GM20000 (cell line): Measurements from ENCODE around the gene HYI.

Experiments used
- DNase-seq: peaks from one replicate; pipeline ENCODE4 v3.0.0; 2012; ENCODE audit warnings: low spot score
- TF ChIP-seq, protein P1 (sequence below): IDR thresholded peaks from 2 replicates; pipeline ENCODE4 v1.5.1; 2012; ENCODE audit warnings: mild to moderate bottlenecking, control low read depth; ENCODE audit errors: extremely low read depth, missing control alignments

Gene HYI

GRCh38 chr1:43427941-43428340 is 25.8 kb downstream of the HYI start:
- no peak for DNase-seq
- TF ChIP-seq, protein P1, sequence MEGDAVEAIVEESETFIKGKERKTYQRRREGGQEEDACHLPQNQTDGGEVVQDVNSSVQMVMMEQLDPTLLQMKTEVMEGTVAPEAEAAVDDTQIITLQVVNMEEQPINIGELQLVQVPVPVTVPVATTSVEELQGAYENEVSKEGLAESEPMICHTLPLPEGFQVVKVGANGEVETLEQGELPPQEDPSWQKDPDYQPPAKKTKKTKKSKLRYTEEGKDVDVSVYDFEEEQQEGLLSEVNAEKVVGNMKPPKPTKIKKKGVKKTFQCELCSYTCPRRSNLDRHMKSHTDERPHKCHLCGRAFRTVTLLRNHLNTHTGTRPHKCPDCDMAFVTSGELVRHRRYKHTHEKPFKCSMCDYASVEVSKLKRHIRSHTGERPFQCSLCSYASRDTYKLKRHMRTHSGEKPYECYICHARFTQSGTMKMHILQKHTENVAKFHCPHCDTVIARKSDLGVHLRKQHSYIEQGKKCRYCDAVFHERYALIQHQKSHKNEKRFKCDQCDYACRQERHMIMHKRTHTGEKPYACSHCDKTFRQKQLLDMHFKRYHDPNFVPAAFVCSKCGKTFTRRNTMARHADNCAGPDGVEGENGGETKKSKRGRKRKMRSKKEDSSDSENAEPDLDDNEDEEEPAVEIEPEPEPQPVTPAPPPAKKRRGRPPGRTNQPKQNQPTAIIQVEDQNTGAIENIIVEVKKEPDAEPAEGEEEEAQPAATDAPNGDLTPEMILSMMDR: no peak

DNA sequence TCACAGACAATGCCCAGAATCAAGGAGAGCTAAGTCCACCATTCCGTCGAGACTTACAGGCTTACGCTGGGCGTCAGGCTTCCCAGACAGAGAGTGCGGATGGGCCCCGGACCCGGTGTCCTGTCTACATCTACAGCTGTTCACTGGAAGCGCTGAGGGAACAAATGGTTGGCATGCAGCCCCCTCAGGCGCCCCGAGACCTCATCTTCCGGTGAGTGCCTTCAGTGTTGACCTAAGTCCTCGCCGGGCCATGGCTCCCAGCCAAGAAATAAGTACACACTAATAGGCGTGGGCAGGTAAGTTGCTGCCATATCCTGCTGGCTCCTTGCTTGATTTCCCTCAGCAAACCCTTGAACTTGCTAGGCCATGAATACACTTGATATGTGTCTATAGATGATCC is 26.2 kb downstream of the HYI start:
- no peak for DNase-seq
- TF ChIP-seq, protein P1: no peak

DNA sequence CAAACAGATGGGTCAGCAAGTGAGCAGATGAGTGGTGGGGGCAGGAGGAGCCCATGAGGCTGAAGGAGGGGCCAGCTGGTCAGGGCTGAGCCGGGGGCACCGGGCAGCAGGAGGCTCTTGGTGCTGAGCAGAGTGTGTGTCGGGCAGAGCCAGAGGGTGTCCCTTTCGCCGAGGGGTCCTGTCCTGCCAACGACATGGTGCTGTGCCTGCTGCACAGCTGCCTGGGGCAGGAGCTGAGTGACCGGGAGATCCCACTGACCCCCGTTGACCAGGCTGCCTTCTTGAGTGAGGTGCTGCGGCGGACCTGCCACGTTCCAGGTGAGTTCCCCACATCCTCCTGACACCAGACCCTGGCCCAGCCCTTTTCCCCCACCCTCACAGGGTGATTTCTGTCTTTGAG is 27.5 kb downstream of the HYI start:
- TF ChIP-seq, protein P1: no peak
- DNase-seq: no peak

DNA sequence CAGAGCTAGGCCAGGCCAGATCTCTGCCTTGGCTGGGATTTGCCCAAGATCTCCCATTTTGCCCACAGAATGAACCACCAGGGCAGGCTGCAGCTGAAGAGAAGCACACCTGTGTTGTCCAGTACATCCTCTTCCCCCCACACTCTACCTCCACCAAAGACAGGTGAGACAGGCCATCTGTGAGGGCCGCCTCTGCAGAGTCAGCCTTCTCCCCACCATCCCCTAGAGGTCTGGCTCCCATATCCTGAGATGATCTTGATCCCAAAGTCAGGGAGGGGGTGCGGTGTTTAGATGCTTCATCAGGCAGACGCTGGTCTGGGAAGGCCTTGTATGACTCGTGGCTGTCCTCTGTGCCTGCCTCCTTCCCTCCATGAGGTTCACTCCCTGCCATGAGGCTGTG is 28.7 kb downstream of the HYI start:
- DNase-seq: no peak
- TF ChIP-seq, protein P1: no peak

- TF ChIP-seq, protein P1: no peak
- DNase-seq: no peak
Observed at GRCh38 chr1:43423672-43424550, 29.8 kb downstream of the HYI start.

- TF ChIP-seq, protein P1: no peak
- DNase-seq: no peak
Observed at GRCh38 chr1:43422995-43423671, 30.6 kb downstream of the HYI start.
